Islet precursor cell (in vitro differentiated cells): Measurements from ENCODE around the gene DOCK4.
"Not testable (repeated sequence)": the region's sequence is repeated elsewhere in the genome, so short reads cannot be mapped to it uniquely, and the experiment has no call there.

Experiments
- DNase-seq: peaks from one replicate; pipeline ENCODE4 v3.0.0-alpha.2; 2018

The DOCK4 gene

GRCh38 chr7:112132051-112132694 is 74.0 kb downstream of the DOCK4 start:
- no peak for DNase-seq

GRCh38 chr7:112130729-112131410 is 75.3 kb downstream of the DOCK4 start:
- no peak for DNase-seq

GRCh38 chr7:112129655-112130323 is 76.4 kb downstream of the DOCK4 start:
- DNase-seq: peak; percentile 71

GRCh38 chr7:112128461-112129425 is 77.5 kb downstream of the DOCK4 start:
- DNase-seq: not testable (repeated sequence)

- not testable (repeated sequence) for DNase-seq
These were observed 78.2 kb downstream of the DOCK4 start for GRCh38 chr7:112128041-112128440.

- no peak for DNase-seq
These were observed 80.9 kb downstream of the DOCK4 start for GRCh38 chr7:112125250-112125649.

- DNase-seq: no peak
These were observed 82.0 kb downstream of the DOCK4 start for GRCh38 chr7:112124061-112124766.

- no peak for DNase-seq
These were observed 83.4 kb downstream of the DOCK4 start for GRCh38 chr7:112122798-112123197.

- no peak for DNase-seq
These were observed 84.1 kb downstream of the DOCK4 start for GRCh38 chr7:112122144-112122543.

GRCh38 chr7:112121318-112121717 is 84.9 kb downstream of the DOCK4 start:
- DNase-seq: no peak

GRCh38 chr7:112120696-112121217 is 85.4 kb downstream of the DOCK4 start:
- DNase-seq: no peak

GRCh38 chr7:112118581-112119566 is 87.3 kb downstream of the DOCK4 start:
- DNase-seq: no peak

GRCh38 chr7:112116894-112117293 is 89.3 kb downstream of the DOCK4 start:
- no peak for DNase-seq

GRCh38 chr7:112116358-112116757 is 89.8 kb downstream of the DOCK4 start:
- no peak for DNase-seq

- no peak for DNase-seq
These were observed 90.3 kb downstream of the DOCK4 start for GRCh38 chr7:112115880-112116279.

- DNase-seq: no peak
These were observed 92.2 kb downstream of the DOCK4 start for GRCh38 chr7:112113913-112114575.

GRCh38 chr7:112112822-112113255 is 93.4 kb downstream of the DOCK4 start:
- DNase-seq: no peak

- DNase-seq: no peak
These were observed 95.5 kb downstream of the DOCK4 start for GRCh38 chr7:112110651-112111050.

GRCh38 chr7:112110175-112110574 is 96.0 kb downstream of the DOCK4 start:
- DNase-seq: no peak

GRCh38 chr7:112108981-112109380 is 97.2 kb downstream of the DOCK4 start:
- DNase-seq: no peak
